Pancreas (tissue), 10 donors: ENCODE measurements around the gene HAUS7. TPM values are rescaled to one million over a fixed set of nuclear protein-coding genes. Genes with fewer than 3 reads are reported as not detected.

Experiments
- ATAC-seq, 4 donors: fragments of 200-7000 bp; cut with Tn5 transposase; one replicate each; pipeline versions ENCODE4 v1.8.0 to v1.9.1; 2020; ENCODE audit warnings: mild to moderate bottlenecking in 4 of 4, moderate library complexity in 4 of 4
- DNase-seq, 6 donors: peaks; one replicate each; pipeline ENCODE4 v3.0.0-alpha.2; 2020
- FAIRE-seq: peaks from 2 replicates; lab custom pipeline; 2012; peaks lifted over from hg19 to GRCh38; lab: Jason Lieb, UNC
- H3K27ac ChIP-seq, 4 donors: fragments of 200-600 bp; sonication (generic); 1 replicate in 3 of 4; 2 replicates in 1 of 4; pipeline versions ENCODE4 v1.5.0 to v1.8.0; 2020
- H3K27me3 ChIP-seq, 4 donors: fragments of 200-600 bp; one replicate each; pipeline ENCODE4 v1.8.0; 2021
- H3K36me3 ChIP-seq, 3 donors: fragments of 200-600 bp; sonication (generic) in 1 of 3; one replicate each; pipeline versions ENCODE4 v1.5.0 to v1.8.0; 2020 to 2021
- H3K4me1 ChIP-seq, 3 donors: fragments of 200-600 bp; one replicate each; pipeline ENCODE4 v1.8.0; 2021
- H3K4me3 ChIP-seq, 4 donors: fragments of 200-600 bp; sonication (generic) in 2 of 4; one replicate each; pipeline versions ENCODE4 v1.5.0 to v1.8.0; 2020 to 2021
- H3K9me3 ChIP-seq, 4 donors: fragments of 200-600 bp; one replicate each; pipeline ENCODE4 v1.8.0; 2021
- WGBS, 2 donors: extraction: QIAGEN DNeasy Blood & Tissue Kit; methylation state at CpG; one replicate each; pipeline ENCODE4 v1.1.7; 2013; 5-methylcytosine and 5-hydroxymethylcytosine counted together
- intact Hi-C, 3 donors: fragments of 100-400 bp; cut with DNase I; formaldehyde crosslinking; loops; one replicate each; pipeline versions ENCODE4 v1.11.1 to v1.14.2; 2022
- polyA plus RNA-seq, 2 donors: library from polyadenylated mRNA; stranded (reverse); fragments of 200-250 nt; gene quantifications; one replicate each; pipeline ENCODE4 v1.2.3, GENCODE V29; 2013
- total RNA-seq, 6 donors: library from RNA; stranded (reverse); fragmentation: NEBNext Ultra II Directional in 4 of 6; extraction: Animal tissue kit (Norgen Biotek cat#: 25700) in 4 of 6; gene quantifications; one replicate each; pipeline versions ENCODE4 v1.2.1 to v1.2.4, GENCODE V29; 2021 to 2023
- TF ChIP-seq, protein P1 (sequence below), 4 donors: fragments of 200-600 bp; sonication (generic) in 3 of 4; IDR thresholded peaks; one replicate each; pipeline versions ENCODE4 v1.5.0 to v1.8.0; 2021; ENCODE audit warnings: antibody characterized with exemption in 4 of 4
- donor health status: healthy with polysubstance abuse.
- donor health status: DM: no; HTN: no; CAD: no; lungs with moderate emphysema.
- donor health status: DM: no; HTN: no; CAD: no.
- donor health status: control.
- donor health status: control.
- donor health status: Bipolar disorder and iron deficiency.
- donor health status: DM: yes; HTN: yes; CAD: no.
- donor health status: DM: no; HTN: no; CAD: no.
- donor health status: DM: no; HTN: no; CAD: no.
- donor health status: DM: yes; HTN: yes; CAD: no.

Gene HAUS7
- total and polyA plus RNA-seq, 8 donors, result 4.9 to 44.1 (median 9.5) TPM

- DNase-seq (no peak), ATAC-seq (no peak), FAIRE-seq (no peak)
- H3K4me3 ChIP-seq, result no peak overlapping the region
- 83 to 85% methylated on average over 11 of the region's 11 CpGs for WGBS, 2 donors
- TF ChIP-seq, protein P1, sequence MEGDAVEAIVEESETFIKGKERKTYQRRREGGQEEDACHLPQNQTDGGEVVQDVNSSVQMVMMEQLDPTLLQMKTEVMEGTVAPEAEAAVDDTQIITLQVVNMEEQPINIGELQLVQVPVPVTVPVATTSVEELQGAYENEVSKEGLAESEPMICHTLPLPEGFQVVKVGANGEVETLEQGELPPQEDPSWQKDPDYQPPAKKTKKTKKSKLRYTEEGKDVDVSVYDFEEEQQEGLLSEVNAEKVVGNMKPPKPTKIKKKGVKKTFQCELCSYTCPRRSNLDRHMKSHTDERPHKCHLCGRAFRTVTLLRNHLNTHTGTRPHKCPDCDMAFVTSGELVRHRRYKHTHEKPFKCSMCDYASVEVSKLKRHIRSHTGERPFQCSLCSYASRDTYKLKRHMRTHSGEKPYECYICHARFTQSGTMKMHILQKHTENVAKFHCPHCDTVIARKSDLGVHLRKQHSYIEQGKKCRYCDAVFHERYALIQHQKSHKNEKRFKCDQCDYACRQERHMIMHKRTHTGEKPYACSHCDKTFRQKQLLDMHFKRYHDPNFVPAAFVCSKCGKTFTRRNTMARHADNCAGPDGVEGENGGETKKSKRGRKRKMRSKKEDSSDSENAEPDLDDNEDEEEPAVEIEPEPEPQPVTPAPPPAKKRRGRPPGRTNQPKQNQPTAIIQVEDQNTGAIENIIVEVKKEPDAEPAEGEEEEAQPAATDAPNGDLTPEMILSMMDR (IDR thresholded peaks at IDR 0.05), result no peak
- no peaks in the 10 kb centered on the region for H3K4me1 ChIP-seq
- H3K27me3 ChIP-seq, result peaks cover 0 to 7% (median 2%) of the 10 kb centered on the region in 4 donors
- H3K9me3 ChIP-seq, result no peaks in the 10 kb centered on the region
- no peaks in the 10 kb centered on the region for H3K36me3 ChIP-seq
- intact Hi-C loops, result no loop called here
- no peak overlapping the region for H3K27ac ChIP-seq
Measured at GRCh38 chrX:153493085-153493484, 22.7 kb upstream of the HAUS7 start.

GRCh38 chrX:153492543-153492942 lies 22.2 kb upstream of the HAUS7 start:
- FAIRE-seq (no peak), ATAC-seq (no peak), DNase-seq (no peak)
- 81 to 82% methylated on average over 12 of the region's 12 CpGs for WGBS, 2 donors
- Histone ChIP-seq H3K27me3 (peaks cover 0 to 7% (median 2%) of the 10 kb centered on the region in 4 donors), H3K4me3 (no peak overlapping the region), H3K36me3 (no peaks in the 10 kb centered on the region), H3K9me3 (no peaks in the 10 kb centered on the region), H3K27ac (no peak overlapping the region), H3K4me1 (no peaks in the 10 kb centered on the region)
- intact Hi-C loops, result no loop called here
- TF ChIP-seq, protein P1 (IDR thresholded peaks at IDR 0.05), result no peak

- no peak for FAIRE-seq
- intact Hi-C loops, result no loop called here
Measured at GRCh38 chrX:153491918-153492317, 21.5 kb upstream of the HAUS7 start.

GRCh38 chrX:153491351-153491914 lies 21.1 kb upstream of the HAUS7 start:
- peaks cover 0 to 7% (median 2%) of the 10 kb centered on the region in 4 donors for H3K27me3 ChIP-seq
- no peak for DNase-seq
- H3K9me3 ChIP-seq, result no peaks in the 10 kb centered on the region
- intact Hi-C loops, result no loop called here
- no peak overlapping the region for H3K4me3 ChIP-seq
- no peaks in the 10 kb centered on the region for H3K36me3 ChIP-seq
- no peak overlapping the region for H3K27ac ChIP-seq
- no peak for FAIRE-seq
- TF ChIP-seq, protein P1 (IDR thresholded peaks at IDR 0.05), result no peak
- WGBS, 2 donors, result 70 to 73% methylated on average over 10 of the region's 10 CpGs
- no peak for ATAC-seq
- no peaks in the 10 kb centered on the region for H3K4me1 ChIP-seq

More at GRCh38 chrX:153491918-153492317, 21.5 kb upstream of the HAUS7 start:
- DNase-seq, result no peak
- TF ChIP-seq, protein P1 (IDR thresholded peaks at IDR 0.05), result no peak
- no peak for ATAC-seq
- no peaks in the 10 kb centered on the region for H3K4me1 ChIP-seq
- no peaks in the 10 kb centered on the region for H3K9me3 ChIP-seq
- H3K27me3 ChIP-seq, result peaks cover 0 to 7% (median 2%) of the 10 kb centered on the region in 4 donors
- no peak overlapping the region for H3K27ac ChIP-seq
- H3K36me3 ChIP-seq, result no peaks in the 10 kb centered on the region
- WGBS, 2 donors, result 65% methylated on average over 11 of the region's 11 CpGs
- H3K4me3 ChIP-seq, result no peak overlapping the region

DNA sequence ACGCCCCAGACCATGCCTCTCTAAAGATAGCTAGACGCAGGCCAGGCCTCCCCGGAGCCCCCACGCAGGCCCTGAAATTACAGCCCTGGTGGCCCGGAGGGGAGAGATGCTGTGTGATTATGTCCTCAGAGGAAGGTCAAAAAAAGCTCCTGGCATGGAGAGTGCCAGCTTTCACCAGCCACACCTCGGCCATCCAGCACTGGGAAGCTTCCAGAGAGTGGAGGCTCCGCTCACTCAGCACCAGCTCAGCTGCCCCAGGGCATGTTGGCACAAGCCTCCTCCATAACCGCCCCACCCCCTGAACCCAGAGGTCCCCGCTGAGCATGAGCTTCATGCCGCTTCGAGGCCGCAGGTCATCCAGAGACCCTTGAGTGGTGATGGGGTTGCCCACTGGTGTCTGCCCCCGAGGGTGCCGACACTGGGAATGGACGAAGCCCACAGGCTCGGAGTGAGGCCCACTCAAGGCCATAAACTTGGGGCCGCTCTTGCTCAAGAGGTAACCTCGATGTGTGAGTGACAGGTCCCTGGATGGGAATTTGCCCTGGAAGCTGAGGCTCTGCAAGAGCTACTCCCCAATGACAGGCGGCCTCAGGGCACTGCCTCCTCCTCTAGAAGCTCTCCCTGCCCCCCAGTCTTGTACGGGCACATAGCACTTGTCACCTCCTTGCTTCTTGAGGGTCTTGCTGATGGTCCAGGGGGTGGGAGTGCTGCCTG lies 20.0 kb upstream of the HAUS7 start:
- no peaks in the 10 kb centered on the region for H3K27me3 ChIP-seq
- TF ChIP-seq, protein P1 (IDR thresholded peaks at IDR 0.05), result no peak
- no peak for FAIRE-seq
- H3K4me1 ChIP-seq, result no peaks in the 10 kb centered on the region
- 86 to 89% methylated on average over 20 of the region's 20 CpGs for WGBS, 2 donors
- intact Hi-C loops, result no loop called here
- no peak for DNase-seq
- no peak for ATAC-seq
- H3K9me3 ChIP-seq, result no peaks in the 10 kb centered on the region
- no peaks in the 10 kb centered on the region for H3K36me3 ChIP-seq
- H3K4me3 ChIP-seq, result no peak overlapping the region
- no peak overlapping the region for H3K27ac ChIP-seq
